ENCODE results near the gene RPTN. TPM values are rescaled to one million over a fixed set of nuclear protein-coding genes. Genes with fewer than 3 reads are reported as not detected.

RPTN gene
- total and polyA plus RNA-seq, 2 of the 4 experiments (the other 2 are of a cell fraction): not detected

GRCh38 chr1:152148981-152149380 is 10.0 kb downstream of the RPTN start:
- Histone ChIP-seq H3K36me3 (ENCODE audit: control insufficient read depth, insufficient read depth, low read length) (no peaks in the 10 kb centered on the region), H4K20me1 (ENCODE audit: insufficient read depth, low read length) (no peaks in the 10 kb centered on the region), H2AK5ac (ENCODE audit: low read depth, low read length) (no peak overlapping the region), H2BK5ac (ENCODE audit: low read depth, low read length, poor library complexity, severe bottlenecking) (no peak overlapping the region), H4K8ac (ENCODE audit: low read depth in 2 of 2, low read length in 2 of 2) (no peak overlapping the region), H3K14ac (replicated peaks; ENCODE audit: low read depth, low read length) (no peak overlapping the region), H3K27me3 (ENCODE audit: control insufficient read depth, insufficient read depth, low read length) (no peaks in the 10 kb centered on the region; the same call in 1 of the 2 replicates), H3K18ac (ENCODE audit: low read depth, low read length) (no peak overlapping the region), H2BK20ac (ENCODE audit: low read depth, low read length) (no peak overlapping the region), H2AK9ac (replicated peaks; ENCODE audit: low read depth, low read length, poor library complexity) (no peak overlapping the region), H3K9me1 (ENCODE audit: insufficient read depth, low read length) (no peaks in the 10 kb centered on the region), H4K91ac (ENCODE audit: insufficient read depth, low read depth, low read length) (no peak overlapping the region), H2BK15ac (ENCODE audit: low read depth, low read length) (no peak overlapping the region), H4K5ac (ENCODE audit: low read depth, low read length) (no peak overlapping the region), H3K9ac (ENCODE audit: low read depth, low read length) (no peak overlapping the region), H3K4ac (ENCODE audit: low read depth, low read length) (no peak overlapping the region), H3K4me2 (ENCODE audit: low read depth, low read length) (no peak overlapping the region), H2AFZ (replicated peaks; ENCODE audit: low read length, poor library complexity) (no peak overlapping the region), H3K9me3 (ENCODE audit: control insufficient read depth, insufficient read depth, low read length) (peaks cover 2% of the 10 kb centered on the region; the same call in 1 of the 2 replicates), H3K23ac (ENCODE audit: low read depth, low read length) (no peak overlapping the region), H3K4me1 (ENCODE audit: control insufficient read depth, insufficient read depth, low read length) (no peaks in the 10 kb centered on the region), H2BK120ac (ENCODE audit: low read depth, low read length) (no peak overlapping the region), H3K56ac (ENCODE audit: extremely low read depth, insufficient read depth, low read length) (no peak overlapping the region), H3K79me1 (ENCODE audit: low read depth in 1 of 2, low read length in 2 of 2) (no peaks in the 10 kb centered on the region), H3K4me3 (ENCODE audit: insufficient read depth, low read depth, low read length) (no peak overlapping the region), H3K27ac (ENCODE audit: insufficient read depth, low read length) (no peak overlapping the region)
- in situ Hi-C loops (cut with MboI; ENCODE audit: low sequenced_read_pairs): no loop called here
- dilution Hi-C loops (cut with HindIII; ENCODE audit: low sequenced_read_pairs, unreplicated experiment): no loop called here
- ATAC-seq (ENCODE audit: low read depth): no peak
- WGBS, 2 experiments (ENCODE audit: extremely low coverage in 2 of 2, insufficient read length in 1 of 2): no CpG with 5 or more reads among the region's 1 CpG
- ChIA-PET CTCF (no interaction called here), POLR2A (ENCODE audit: unreplicated experiment) (no interaction called here)
- no peak for TF ChIP-seq BHLHE40 (IDR thresholded peaks at IDR 0.05; ENCODE audit: low read depth, low read length)
- no peak for TF ChIP-seq POLR2A (IDR thresholded peaks at IDR 0.05; ENCODE audit: low read depth, low read length)
- no peak for TF ChIP-seq CHD1 (IDR thresholded peaks at IDR 0.05; ENCODE audit: low read depth, low read length)
- no peak for TF ChIP-seq RFX5 (IDR thresholded peaks at IDR 0.05; ENCODE audit: low read depth, low read length)
- TF ChIP-seq RAD21 (IDR thresholded peaks at IDR 0.05; ENCODE audit: low read length): no peak
- TF ChIP-seq CTCF (conservative IDR thresholded peaks at IDR 0.05; ENCODE audit: low read depth, low read length): no peak
- no peak for TF ChIP-seq RCOR1 (IDR thresholded peaks at IDR 0.05; ENCODE audit: insufficient replicate concordance, low read length)
- no peak for TF ChIP-seq MAZ (IDR thresholded peaks at IDR 0.05; ENCODE audit: borderline replicate concordance, low read depth, low read length)
- TF ChIP-seq ELK1 (IDR thresholded peaks at IDR 0.05; ENCODE audit: borderline replicate concordance, low read depth, low read length): no peak
- no peak for TF ChIP-seq NFE2L2 (IDR thresholded peaks at IDR 0.05; ENCODE audit: low read depth, low read length)
- no peak for TF ChIP-seq SMC3 (IDR thresholded peaks at IDR 0.05; ENCODE audit: low read depth, low read length)
- no peak for TF ChIP-seq USF2 (IDR thresholded peaks at IDR 0.05; ENCODE audit: low read depth, low read length)
- no peak for TF ChIP-seq CEBPB (IDR thresholded peaks at IDR 0.05; ENCODE audit: low read depth, low read length)
- no peak for TF ChIP-seq MXI1 (IDR thresholded peaks at IDR 0.05; ENCODE audit: borderline replicate concordance, low read depth, low read length)
- no peak for TF ChIP-seq MAFK (IDR thresholded peaks at IDR 0.05; ENCODE audit: low read depth, low read length)
- TF ChIP-seq FOS (IDR thresholded peaks at IDR 0.05; ENCODE audit: low read depth, low read length): no peak
- intact Hi-C loops (cut with micrococcal nuclease): no loop called here
- no peak for DNase-seq
- BruUV-seq (replicated peaks): no TSS peak

Data from IMR-90 (cell line).